ENCODE results near the gene PELI2.

PELI2 gene

DNA sequence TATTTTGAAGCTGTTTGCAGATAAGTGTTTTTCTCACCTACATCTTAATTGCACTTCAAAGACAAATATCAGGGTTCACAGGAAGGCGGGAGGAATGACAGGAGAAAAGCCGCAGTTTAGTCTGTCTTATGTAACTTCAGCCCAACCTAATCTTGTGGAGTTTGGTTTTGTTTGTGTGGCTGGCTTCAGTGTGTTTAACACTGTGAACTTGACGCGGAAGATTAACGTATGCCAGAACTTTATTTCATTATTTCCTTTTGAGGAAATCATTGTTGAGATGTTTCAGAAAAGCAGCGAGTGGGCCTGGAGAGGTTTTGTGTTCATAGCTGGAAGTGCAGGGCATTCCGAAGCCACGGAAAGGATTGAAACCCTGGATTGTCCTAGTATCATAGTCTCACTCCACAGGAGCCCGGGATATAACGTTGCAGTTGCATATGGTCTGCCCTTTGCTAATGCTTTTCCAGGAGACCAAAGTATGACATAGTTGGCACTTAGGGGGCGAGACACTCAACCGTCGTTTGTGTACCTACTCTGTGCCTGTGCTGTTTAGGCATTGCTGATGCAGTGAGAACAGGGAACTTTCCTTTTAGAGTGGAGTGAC, 2.0 kb downstream of the PELI2 start:
- DNase-seq = no peak

DNA sequence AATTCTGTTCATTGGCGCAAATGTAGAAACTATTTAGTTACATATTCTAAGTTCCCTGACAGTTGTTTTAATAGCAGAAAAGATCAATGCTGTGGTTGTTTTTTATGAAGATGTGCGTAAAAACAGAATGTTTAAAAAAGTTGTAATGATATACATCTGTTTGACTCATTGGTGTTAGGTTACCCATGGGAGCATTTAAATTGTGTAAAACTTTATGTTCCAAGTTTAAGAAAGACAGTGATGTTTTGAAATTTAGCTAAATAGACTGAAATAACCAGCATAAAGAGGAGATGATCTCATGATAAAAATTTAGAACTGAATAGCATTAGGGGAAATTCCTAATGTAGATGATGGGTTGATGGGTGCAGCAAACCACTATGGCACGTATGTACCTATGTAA, 3.6 kb downstream of the PELI2 start:
- DNase-seq = no peak

DNA sequence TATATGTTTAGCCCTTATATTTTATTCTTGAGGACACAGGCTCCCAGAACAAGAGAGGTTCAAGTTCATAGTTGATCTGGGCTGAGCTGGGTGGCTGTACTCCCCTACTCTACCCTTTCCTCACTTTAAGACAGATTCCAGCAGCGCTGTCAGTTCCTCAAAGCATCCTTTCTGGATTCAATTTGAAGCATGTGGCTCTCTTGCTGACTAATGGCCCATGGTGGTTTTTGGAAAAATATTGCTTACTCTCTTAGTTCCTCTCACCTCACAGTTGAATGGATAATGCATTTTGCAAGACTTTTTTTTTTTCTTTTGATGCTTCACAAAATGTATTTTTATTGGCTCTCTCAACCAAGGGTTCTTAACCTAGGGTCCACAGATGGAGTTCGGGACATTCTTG, 4.1 kb downstream of the PELI2 start:
- DNase-seq = no peak

DNA sequence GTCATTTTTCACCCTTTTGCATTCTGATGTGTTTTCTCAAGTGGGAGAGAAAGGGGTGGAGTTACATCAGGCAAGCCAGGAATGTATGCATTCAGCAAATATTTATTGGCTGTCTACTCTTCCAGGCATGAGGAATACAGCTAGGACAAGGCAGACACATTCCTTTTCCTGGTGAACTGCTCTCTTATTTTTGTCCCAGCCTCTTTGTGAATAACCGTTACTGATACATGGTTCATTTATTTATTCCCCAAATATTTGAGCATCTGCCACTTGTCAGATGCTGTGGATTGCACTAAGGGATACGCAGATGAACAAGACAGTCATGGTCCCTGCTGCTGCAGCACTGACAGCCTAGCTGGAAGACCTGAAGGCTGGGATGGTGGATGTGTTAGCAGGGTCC, 6.1 kb downstream of the PELI2 start:
- DNase-seq = no peak

DNA sequence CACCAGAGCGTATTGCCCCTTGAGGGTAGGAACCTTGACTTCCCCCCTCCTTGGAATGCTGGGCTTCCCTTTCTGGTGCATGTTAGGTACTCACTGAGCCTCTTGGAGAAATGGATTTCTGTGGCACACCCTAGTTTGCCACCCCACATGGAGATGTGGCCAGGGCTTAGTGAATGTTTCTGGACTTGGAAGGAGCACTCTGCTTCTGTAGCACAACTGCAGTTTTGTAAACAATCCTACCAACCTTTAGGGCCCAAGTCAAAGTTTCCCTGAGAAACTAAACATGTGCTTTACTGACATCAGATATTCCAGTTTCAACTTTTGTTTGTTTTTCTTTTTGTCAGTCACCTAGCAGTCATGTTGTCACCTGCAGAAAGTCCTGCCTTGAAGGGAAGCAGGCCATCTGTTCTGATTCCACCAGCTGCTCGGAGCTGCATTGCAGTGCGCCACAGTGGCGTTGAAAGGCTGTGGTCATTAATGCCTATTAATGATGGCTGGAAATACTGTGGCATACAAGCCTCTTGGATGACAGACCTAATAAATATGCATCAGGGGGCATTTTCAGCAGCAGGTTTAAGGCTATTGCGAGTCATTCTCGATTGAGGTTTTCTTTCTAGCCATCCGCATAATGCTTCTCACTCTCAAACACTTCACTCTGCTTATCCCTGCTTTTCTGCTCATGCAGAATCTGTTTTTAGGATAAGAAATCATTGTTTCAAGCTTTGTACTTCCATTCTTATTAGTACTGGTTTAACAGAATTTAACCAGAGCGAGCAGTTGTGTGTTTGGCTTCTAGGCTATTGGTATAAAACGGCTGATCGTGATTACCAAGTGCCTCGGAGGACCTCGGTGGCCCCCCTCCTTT, 7.8 kb downstream of the PELI2 start:
- no peak for DNase-seq

DNA sequence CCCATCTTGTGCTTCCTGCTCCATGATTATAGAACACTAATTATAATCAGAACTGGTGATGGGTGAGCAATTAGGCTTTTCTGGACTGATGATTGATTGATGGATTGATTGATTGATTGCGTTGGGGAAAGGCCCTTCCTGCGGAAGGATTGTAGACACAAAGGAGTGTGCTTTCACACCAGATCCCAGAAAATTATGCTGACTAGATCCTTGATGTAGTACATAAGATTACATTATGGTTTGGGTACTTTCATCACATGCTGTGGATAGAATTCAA, 8.4 kb downstream of the PELI2 start:
- DNase-seq = no peak

DNA sequence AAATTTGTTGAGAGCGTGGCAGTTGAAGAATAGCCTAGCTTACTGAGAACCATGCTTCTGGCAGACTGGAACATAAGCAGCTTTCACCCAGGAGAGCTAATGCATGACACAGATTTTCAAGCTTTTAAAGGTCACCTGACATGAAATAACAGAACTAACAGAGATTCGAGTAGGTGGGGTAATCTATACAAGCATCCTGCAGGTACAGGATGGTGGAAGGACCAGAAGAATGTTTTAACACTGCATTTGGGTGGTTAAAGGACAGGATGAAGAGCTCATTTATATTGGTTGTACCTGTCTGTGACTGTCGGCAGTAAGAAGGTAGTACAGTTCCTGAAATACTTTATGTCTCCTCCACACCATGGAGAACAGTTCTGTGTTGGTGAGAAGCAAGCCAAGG, 8.9 kb downstream of the PELI2 start:
- no peak for DNase-seq

DNA sequence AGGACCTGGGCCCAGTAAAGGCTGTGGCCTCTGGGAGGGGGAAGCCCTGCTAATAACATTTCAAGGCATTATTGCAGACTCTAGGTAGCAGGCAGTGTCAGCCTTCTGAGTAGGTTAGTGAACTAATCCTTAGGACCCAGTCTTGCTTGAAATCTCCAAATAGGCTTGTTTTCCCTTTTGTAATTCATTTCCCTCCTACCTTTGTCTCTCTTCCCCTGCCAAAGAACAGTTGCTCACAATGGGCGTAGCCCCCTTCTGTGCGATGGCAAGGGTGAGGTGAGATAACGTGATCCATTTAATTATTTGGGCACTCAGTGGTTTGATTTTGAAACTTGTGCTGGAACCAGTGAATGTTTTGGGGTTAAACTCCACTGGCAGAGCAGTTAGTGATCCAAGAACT, 10.9 kb downstream of the PELI2 start:
- DNase-seq = no peak

DNA sequence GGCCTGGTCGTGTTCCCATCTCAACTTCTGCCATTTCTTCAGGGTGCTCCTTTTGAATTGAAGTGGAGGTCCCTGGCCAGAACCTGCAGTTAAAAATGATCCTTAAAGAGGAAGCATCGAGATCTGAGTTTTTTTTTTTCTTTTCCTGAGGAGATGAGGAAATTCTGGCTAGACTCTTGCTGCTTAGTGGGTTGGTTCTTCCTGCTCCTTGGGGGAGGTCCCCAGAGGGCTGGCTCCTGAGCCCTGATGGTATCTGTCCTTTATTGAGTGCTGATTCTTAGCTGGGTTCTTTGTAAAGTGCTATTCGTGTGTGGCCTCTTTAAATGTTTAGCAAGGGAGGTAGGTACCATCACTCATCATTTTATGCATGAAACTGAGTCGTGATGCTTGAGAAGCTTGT, 11.7 kb downstream of the PELI2 start:
- DNase-seq = no peak

DNA sequence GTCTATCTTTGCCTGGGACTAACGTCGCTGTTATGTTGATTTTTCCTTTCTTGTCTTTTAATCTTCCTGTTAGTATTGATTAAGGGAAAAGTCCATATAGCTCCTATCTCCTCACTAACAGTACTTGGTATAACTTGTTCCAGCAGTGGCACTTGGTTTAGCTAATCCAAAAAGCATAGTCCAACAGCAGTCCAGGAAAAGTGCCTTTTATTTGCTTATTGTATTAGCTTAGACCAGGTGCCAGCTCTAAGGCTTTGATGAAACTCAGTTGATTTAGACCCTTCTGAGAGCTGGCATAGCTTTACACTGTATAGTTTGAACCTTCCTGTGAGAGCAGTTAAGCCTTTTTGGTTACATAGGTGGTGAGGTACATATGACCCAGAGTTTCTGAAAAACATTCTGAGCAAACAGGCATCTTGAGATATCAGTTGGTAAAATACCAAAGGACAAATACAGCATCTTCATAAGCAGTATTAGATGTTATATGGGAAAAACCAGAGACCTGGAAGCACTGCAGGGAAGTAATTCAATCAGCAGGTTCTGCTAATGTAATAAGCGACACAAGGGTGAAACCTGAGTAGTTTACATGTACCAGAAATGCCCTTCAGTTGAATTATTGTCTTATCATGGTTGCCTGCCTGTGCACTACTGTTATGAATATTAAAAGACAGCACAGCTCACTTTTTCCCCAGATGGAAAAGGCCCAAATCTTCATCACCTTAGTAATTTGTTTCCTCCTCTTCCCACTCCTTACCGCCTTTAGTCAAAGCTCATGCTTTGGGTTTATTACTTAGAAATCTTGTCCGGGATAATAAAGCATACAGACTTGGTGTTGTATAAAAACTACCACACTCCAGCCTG, 13.0 kb downstream of the PELI2 start:
- DNase-seq = no peak

DNA sequence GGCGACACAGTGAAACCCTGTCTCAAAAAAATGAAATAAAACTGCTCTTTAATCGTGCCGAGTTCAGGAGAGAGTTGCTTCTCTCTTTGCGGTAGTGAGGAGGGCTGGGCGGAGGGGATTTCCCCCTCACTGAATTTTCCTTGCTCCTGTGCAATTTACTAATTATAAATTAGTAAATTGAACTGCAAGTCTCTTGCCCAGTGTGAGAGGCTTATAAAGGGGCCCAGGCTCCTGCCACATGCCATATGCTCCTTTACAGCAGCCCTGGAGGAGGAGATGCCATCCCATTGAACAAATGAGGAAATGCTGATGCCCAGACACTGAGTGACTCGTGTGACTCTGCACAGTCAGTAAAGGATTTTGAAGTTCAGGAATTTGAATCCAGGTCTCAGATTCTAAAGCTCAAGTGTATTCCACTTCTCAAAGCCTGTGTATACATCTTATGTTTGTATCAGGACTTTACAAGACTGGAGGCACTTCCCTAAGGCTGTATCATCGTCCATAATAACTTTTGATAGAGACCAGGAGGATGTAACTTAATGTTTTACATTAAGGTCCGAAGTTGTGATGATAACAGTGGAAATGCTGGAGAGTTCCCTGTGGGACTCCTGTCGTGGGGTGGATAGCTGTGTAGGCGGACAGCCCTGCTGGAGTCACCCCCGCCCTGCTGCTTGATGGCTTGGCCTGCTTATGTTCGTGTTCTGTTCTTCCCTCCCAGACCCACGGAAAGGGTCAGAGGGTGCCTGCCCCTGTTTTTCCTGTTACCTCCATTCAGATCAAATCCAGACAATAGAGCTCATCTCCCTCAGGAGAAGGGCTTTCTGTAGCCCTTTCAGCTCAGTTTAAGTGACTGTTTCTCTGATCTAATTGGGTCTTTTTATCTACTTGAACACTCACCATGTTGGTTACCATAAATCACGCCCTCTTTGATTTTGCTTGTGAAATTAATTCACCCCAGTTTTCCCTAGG, 13.9 kb downstream of the PELI2 start:
- DNase-seq = no peak

DNA sequence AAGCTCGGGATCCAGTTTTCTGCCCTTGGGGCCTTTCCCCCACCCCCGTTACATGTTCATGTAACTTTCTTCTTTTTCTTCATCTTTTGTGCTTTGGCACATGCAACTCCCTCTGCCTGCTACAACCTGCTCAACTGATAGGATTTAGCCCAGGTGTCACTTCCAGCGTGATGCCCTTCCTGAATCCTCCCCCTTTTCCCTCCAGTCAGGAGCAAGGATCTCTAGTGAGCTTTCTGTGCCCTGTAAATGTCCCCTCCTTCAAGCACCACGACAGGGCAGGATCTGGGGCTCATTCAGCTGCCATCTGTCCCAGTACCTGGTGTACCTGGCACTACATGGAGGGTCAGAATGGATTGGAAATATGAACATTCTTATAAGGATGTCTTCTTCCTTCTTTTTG, 15.3 kb downstream of the PELI2 start:
- DNase-seq = no peak

DNA sequence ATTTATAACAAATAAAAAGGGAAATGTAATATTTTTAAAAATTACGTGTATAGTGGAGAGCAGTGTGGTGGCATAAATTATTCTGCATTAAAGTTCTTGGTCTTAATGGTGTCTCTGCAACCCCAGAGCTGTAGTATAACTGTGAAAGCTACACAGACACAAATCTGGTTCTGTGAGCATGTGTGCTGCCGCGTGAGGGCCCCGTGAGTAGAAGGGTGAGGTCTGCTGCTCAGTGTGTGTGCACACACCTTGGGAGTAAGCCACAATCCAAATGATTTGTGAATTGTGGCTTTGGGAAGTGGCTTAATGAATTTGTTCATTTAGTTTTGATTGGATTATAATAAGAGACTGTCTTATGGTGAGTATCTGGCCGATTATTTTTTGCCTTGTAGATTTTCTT, 16.8 kb downstream of the PELI2 start:
- DNase-seq = no peak

DNA sequence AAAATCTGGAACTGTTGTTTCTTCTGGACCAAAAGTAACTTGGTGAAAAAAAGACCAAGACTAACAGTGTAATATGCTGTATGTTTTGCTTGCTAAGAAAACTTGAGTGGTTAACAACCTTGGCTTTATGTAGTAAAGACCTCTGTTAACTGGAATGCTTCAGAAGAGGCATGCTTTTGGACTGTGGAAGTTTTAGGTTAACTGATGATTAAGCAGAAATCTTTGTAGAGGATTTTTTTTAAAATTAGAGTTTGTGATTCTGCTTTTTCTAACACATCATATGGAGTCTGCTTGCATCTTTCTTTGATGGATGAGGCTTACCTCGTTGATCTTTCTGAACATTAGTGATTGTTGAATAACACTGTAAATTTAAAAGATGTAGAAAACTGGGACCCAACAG, 17.5 kb downstream of the PELI2 start:
- DNase-seq = no peak

DNA sequence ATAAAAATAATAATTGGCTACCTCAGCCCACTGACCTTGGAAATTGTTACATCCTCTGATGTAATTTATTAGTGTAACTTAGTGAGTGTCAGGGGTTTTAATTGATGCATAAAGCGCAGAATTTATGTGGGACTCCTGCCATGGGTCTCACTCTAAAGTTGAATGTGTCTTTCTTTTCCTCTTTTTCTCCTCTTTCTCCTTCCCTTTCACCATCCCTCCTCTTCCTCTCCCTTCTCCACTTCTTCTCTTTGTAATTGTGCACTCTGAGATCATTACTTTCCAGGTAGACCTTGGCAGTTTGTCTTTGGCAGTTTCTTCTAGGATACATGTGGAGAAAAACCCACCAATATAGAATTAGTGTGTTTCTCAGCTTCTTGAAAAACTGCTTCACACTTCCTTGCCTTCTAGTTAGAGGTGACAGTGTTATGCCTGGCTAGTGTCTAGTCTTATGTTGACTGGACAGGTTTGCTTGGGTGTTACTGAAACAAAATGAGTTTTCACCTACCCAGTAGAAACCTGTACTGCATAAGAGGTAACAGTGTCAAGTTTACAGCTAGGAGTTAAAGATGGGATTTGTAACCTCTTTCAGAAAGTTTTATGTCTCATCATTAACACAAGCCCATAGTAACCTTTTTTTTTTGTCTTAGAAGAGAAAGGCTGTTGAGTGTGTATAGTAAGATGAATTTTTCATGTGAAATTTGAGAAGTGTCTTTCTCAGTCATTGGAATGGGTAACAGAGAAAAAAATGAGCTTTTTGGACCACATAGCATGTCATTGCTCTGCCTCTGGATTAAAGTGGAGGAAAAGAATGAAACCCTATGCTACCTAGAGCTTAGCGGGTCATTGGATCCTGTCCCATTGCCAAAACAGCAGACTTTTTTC, 18.6 kb downstream of the PELI2 start:
- DNase-seq = no peak

DNA sequence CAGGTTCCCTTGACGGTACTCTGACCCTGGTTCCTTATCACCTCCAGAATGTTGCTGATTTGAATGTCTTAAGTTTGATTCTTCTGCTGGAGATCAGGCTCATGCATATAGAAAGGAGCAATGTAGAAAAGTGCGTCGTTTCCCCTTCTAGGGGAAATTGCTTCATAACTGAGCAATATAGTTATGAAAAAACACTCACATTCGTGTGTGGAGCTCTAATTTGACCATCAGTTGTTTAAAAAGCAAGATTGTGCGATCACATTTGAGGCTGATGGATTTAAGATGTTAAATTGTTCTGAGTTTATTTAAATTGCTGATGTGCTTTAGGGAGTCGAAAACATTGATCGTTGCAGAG, 19.2 kb downstream of the PELI2 start:
- no peak for DNase-seq

DNA sequence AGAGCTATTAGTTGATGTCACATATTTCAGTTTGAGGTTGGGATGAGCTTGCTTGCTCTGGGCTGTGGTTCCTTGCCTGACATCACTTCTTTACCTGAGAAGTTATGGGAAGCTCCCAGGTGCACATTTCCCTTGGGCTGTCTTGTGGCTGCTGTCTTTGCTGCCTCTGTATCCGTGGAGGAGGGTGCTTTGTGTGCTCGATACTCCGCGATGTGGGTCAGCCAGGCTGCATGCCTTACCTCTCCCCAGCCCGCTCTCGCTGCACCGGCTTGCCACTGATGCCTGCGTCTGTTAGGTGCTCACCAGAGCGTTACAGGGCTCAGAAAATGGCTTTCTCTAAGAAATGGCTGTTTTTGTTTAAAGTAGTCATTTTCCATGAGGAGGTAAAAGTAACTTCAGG, 19.6 kb downstream of the PELI2 start:
- no peak for DNase-seq

DNA sequence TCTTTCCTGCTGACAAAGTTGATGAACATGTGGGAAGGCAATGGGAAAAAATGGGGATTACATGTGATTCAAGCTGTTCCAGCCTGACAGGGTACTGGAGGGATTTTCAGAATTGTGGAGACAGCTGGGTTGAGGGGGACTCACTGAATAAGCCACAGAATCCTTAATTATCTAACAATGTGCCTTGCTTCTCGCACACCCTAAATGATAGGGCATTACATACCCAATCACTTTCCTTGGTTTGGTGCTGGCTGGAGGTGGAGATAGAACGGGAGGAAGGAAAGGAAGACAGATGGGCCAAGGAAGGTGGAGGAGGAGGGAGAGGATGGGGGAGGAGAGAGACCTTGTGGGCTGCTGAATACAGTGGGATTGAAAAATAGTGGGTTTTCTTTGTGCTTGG, 20.7 kb downstream of the PELI2 start:
- DNase-seq = no peak

DNA sequence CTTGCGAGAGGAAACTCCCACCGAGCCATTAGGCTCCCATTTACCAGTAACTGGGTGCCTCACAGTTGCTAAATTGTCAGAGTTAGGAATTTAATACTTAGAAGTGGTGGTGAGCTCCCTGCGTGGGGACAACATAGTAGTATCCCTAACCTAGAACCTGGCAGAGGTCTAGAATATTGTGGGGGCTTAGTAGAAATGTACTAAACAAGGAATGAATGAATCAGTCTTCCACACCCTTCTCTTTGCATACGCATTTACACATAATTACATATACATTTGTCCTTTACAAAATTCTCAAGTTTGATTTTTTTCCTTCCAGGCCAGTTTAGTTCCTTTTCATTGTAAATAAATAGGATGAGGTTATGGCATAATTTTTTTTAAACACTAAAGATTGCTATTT, 24.1 kb downstream of the PELI2 start:
- no peak for DNase-seq

DNA sequence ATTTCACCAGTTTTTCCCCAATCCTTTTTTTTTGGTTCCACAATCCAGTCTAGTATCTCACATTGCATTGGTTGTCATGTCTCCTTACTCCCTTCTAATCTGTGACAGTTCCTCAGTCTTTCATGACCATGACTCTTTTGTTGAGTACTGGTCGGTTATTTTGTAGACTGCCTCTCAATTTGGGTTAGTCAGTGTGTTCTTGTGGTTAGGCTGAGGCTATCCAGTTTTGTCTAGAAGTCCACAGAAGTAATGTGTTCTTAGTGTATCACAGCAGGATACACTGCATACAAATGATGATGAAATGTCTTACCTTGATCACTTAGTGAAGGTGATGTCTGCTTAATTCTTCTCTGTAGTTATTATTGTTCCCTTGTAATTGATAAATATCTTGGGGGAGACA, 24.8 kb downstream of the PELI2 start:
- no peak for DNase-seq

DNA sequence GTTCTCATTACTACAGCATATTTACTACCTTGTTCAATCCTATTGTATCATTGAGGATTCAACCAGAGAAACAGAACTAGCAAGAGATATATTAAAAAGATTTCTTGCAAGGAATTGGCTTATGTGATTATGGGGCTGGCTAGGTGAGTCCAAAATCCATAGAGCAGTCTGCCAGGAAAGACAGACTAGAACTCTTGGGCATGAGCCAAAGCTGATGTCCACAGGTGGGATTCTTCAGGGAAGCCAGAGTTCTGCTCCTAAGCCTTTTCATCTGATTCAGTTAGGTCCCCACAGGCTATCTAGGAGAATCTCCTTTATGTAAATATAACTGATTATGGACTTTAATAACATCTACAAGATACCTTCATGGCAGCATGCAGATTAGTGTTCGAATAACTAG, 26.0 kb downstream of the PELI2 start:
- DNase-seq = no peak

DNA sequence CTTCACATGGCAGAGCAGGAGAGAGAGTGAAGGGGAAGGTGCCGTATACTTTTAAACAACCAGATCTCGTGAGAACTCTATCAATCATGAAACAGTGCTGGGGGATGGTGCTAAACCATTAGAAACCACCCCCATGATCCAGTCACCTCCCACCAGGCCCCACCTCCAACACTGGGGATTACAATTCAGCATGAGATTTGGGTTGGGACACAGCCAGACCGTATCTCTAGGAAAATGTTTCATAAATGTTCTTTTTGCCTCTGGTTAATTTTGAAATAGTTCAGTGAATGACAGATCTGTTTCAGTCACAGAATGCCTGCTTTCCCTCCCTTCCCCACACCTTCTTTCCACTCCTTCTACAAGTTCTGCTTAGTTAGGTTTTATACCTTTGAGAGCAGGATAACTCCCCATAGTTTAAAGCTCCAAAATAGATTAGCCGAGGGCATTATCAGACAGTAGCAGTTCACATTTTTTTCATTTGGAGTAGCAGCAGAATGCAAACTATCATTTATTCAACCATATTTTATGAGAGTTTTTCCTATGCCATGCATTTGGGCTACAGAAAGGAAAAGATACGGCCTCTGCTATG, 27.1 kb downstream of the PELI2 start:
- DNase-seq = no peak

All from COR-L47 (cell line).